Liver (tissue), 9 donors: ENCODE results near the gene ZIC1. TPM values are rescaled to one million over a fixed set of nuclear protein-coding genes. Genes with fewer than 3 reads are reported as not detected.

Experiments
- DNase-seq: peaks from one replicate; pipeline ENCODE4 v3.0.0-alpha.2; 2017; ENCODE audit warnings: low spot score
- H3K27ac ChIP-seq, 2 donors: one replicate each; pipeline ENCODE4 v1.7.0; 2013; ENCODE audit warnings: inconsistent platforms in 2 of 2, low read length in 2 of 2, control low read depth in 1 of 2, low read depth in 1 of 2, mild to moderate bottlenecking in 1 of 2
- H3K27me3 ChIP-seq, 4 donors: one replicate each; pipeline versions ENCODE4 v1.6.1 to v1.7.0; 2013; ENCODE audit warnings: low read length in 3 of 4, inconsistent platforms in 1 of 4, mild to moderate bottlenecking in 1 of 4, moderate library complexity in 1 of 4; ENCODE audit not compliant: control insufficient read depth in 4 of 4, insufficient read depth in 4 of 4
- H3K36me3 ChIP-seq, 4 donors: one replicate each; pipeline versions ENCODE4 v1.6.1 to v1.7.0; 2013; ENCODE audit warnings: low read length in 3 of 4, mild to moderate bottlenecking in 3 of 4, low read depth in 1 of 4, moderate library complexity in 1 of 4; ENCODE audit not compliant: control insufficient read depth in 4 of 4, insufficient read depth in 3 of 4
- H3K4me1 ChIP-seq, 4 donors: one replicate each; pipeline versions ENCODE4 v1.6.1 to v1.7.0; 2013; ENCODE audit warnings: low read length in 3 of 4, mild to moderate bottlenecking in 3 of 4, moderate library complexity in 1 of 4; ENCODE audit not compliant: control insufficient read depth in 4 of 4, insufficient read depth in 4 of 4
- H3K4me3 ChIP-seq, 3 donors: one replicate each; pipeline versions ENCODE4 v1.6.1 to v1.7.0; 2013; ENCODE audit warnings: low read length in 3 of 3, control low read depth in 1 of 3, low read depth in 1 of 3, mild to moderate bottlenecking in 1 of 3
- H3K9ac ChIP-seq, 2 donors: one replicate each; pipeline ENCODE4 v1.7.0; 2013; ENCODE audit warnings: low read length in 2 of 2, mild to moderate bottlenecking in 2 of 2, moderate library complexity in 2 of 2, control low read depth in 1 of 2, low read depth in 1 of 2
- H3K9me3 ChIP-seq, 4 donors: one replicate each; pipeline versions ENCODE4 v1.6.1 to v1.7.0; 2013; ENCODE audit warnings: low read length in 3 of 4; ENCODE audit not compliant: control insufficient read depth in 4 of 4
- CTCF ChIP-seq: fragments of 150-350 bp; IDR thresholded peaks from 2 replicates; pipeline ENCODE4 v1.5.1; 2017; ENCODE audit warnings: improper control_type of control experiment, low read depth, low read length; ENCODE audit not compliant: missing input control
- GABPA ChIP-seq, 2 donors: IDR thresholded peaks in 1 of 2; conservative IDR thresholded peaks in 1 of 2; 2 replicates each; pipeline ENCODE4 v1.6.1; 2016; ENCODE audit warnings: antibody characterized with exemption in 2 of 2, mild to moderate bottlenecking in 1 of 2, moderate library complexity in 1 of 2
- RAD21 ChIP-seq, 2 donors: IDR thresholded peaks; 2 replicates each; pipeline ENCODE4 v1.6.1; 2016; ENCODE audit warnings: antibody characterized with exemption in 2 of 2, mild to moderate bottlenecking in 2 of 2
- REST ChIP-seq: IDR thresholded peaks from 2 replicates; pipeline ENCODE4 v1.6.1; 2016; ENCODE audit warnings: antibody characterized with exemption, mild to moderate bottlenecking
- RXRA ChIP-seq, 2 donors: IDR thresholded peaks; 2 replicates each; pipeline ENCODE4 v1.6.1; 2017 to 2018; ENCODE audit warnings: antibody characterized with exemption in 2 of 2, mild to moderate bottlenecking in 1 of 2
- SP1 ChIP-seq: IDR thresholded peaks from 2 replicates; pipeline ENCODE4 v1.6.1; 2018; ENCODE audit warnings: antibody characterized with exemption, mild to moderate bottlenecking
- ZBTB33 ChIP-seq: IDR thresholded peaks from 2 replicates; pipeline ENCODE4 v1.6.1; 2016; ENCODE audit warnings: antibody characterized with exemption
- WGBS: extraction: QIAGEN DNeasy Blood & Tissue Kit; methylation state at CpG from one replicate; pipeline ENCODE4 v1.1.7; 2013; 5-methylcytosine and 5-hydroxymethylcytosine counted together
- polyA plus RNA-seq, 2 donors: library from polyadenylated mRNA; stranded (reverse) in 1 of 2; unstranded in 1 of 2; fragments of 200-250 nt in 1 of 2; fragments of >200 nt in 1 of 2; fragmentation: Nextera tagmentation in 1 of 2; extraction: Ambion mirVana in 1 of 2; gene quantifications; one replicate each; pipeline versions ENCODE4 v1.2.1 to v1.2.3, GENCODE V29; 2013 to 2015
- total RNA-seq, 2 donors: library from RNA; depleted of rRNA; stranded (reverse); fragments of >200 nt; gene quantifications; one replicate each; pipeline ENCODE4 v1.2.3, GENCODE V29; 2014
- donor health status: healthy.
- donor health status: healthy.
- donor health status: healthy.
- donor health status: healthy.
- donor health status: healthy.

Gene ZIC1
- total and polyA plus RNA-seq, 4 donors: 4.4 TPM; not detected in 3

GRCh38 chr3:147422601-147423536 lies 13.7 kb downstream of the ZIC1 start:
- no peak overlapping the region for H3K4me3 ChIP-seq
- H3K27me3 ChIP-seq: peaks cover 2 to 40% (median 4%) of the 10 kb centered on the region in 4 donors
- peaks cover 0 to 2% (median 0%) of the 10 kb centered on the region in 4 donors for H3K9me3 ChIP-seq
- H3K4me1 ChIP-seq: peaks cover 4 to 14% (median 9%) of the 10 kb centered on the region in 4 donors
- no peak overlapping the region for H3K27ac ChIP-seq
- DNase-seq: no peak
- TF ChIP-seq GABPA (IDR thresholded peaks at IDR 0.05 in 1 of 2, conservative IDR thresholded peaks at IDR 0.05 in 1 of 2) (no peak), SP1 (no peak), REST (no peak), ZBTB33 (no peak)
- WGBS: 9% methylated on average over 36 of the region's 36 CpGs
- H3K9ac ChIP-seq: no peak overlapping the region
- H3K36me3 ChIP-seq: no peaks in the 10 kb centered on the region

- Histone ChIP-seq H3K4me3 (no peak overlapping the region), H3K27ac (no peak overlapping the region), H3K4me1 (peaks cover 4 to 14% (median 9%) of the 10 kb centered on the region in 4 donors), H3K9me3 (peaks cover 0 to 2% (median 0%) of the 10 kb centered on the region in 4 donors), H3K36me3 (no peaks in the 10 kb centered on the region), H3K9ac (no peak overlapping the region), H3K27me3 (peaks cover 0 to 39% (median 3%) of the 10 kb centered on the region in 4 donors)
- DNase-seq: no peak
- WGBS: 6% methylated on average over 3 of the region's 3 CpGs
- TF ChIP-seq ZBTB33: no peak
- TF ChIP-seq RAD21 (IDR thresholded peaks at IDR 0.05): no peak
- no peak for TF ChIP-seq CTCF
- no peak for TF ChIP-seq RXRA (IDR thresholded peaks at IDR 0.05)
- no peak for TF ChIP-seq GABPA (IDR thresholded peaks at IDR 0.05 in 1 of 2, conservative IDR thresholded peaks at IDR 0.05 in 1 of 2)
Measured at GRCh38 chr3:147423537-147423797, 14.3 kb downstream of the ZIC1 start.
